ENCODE measurements around the gene PPP1R3G. TPM values are rescaled to one million over a fixed set of nuclear protein-coding genes. Genes with fewer than 3 reads are reported as not detected.

PPP1R3G gene
- total RNA-seq, 1 experiment from 2014 or later, result not detected

DNA sequence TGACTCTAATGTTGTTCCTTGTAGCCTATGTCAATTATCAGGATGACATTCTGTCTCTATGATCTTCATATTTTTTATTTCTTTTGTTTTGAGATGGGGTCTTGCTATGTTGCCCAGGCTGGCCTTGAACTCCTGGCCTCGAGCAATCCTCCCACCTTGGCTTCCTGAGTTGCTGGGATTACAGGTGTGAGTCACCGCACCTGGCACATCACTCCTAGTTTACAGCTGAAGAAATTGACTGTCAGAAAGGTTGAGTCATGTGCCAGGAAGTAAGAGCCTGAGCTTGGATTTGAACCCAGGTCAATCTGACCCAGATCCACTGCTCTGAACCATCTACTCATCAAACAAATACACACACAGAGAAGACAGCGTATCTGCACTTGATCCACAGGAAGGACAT is 14.4 kb downstream of the PPP1R3G start:
- no CpG with 5 or more reads among the region's 3 CpGs for WGBS (ENCODE audit: extremely low coverage, insufficient read length, low lambda C conversion rate)
- no peak overlapping the region for H2AK5ac ChIP-seq (ENCODE audit: insufficient read length, low read length)
- H4K5ac ChIP-seq (ENCODE audit: insufficient read length, low read depth, low read length), result no peak overlapping the region
- no peaks in the 10 kb centered on the region for H3K23me2 ChIP-seq (ENCODE audit: insufficient read length, low read depth, low read length, poor library complexity, severe bottlenecking)
- H3K4me2 ChIP-seq (ENCODE audit: insufficient read depth, insufficient read length, low read length), result no peak overlapping the region
- Mint-ChIP-seq H3K27me3 (ENCODE audit: low read depth) (peaks cover 8% of the 10 kb centered on the region), H3K27ac (no peak overlapping the region), H3K4me1 (no peaks in the 10 kb centered on the region), H3K9me3 (no peaks in the 10 kb centered on the region; a peak in 1 of 5 replicates), H3K36me3 (ENCODE audit: insufficient read depth in 1 of 3, low read depth in 3 of 3) (peaks cover 2 to 11% (median 2%) of the 10 kb centered on the region in 3 experiments; a peak in 4 of 7 replicates), H3K4me3 (no peak overlapping the region)
- no peak overlapping the region for H3K4ac ChIP-seq (ENCODE audit: low read depth, low read length)
- no peaks in the 10 kb centered on the region for H3K79me1 ChIP-seq (ENCODE audit: insufficient read depth, low read depth, low read length, poor library complexity, severe bottlenecking)
- H2BK12ac ChIP-seq (ENCODE audit: insufficient read length, low read depth, low read length), result no peak overlapping the region
- H4K8ac ChIP-seq (replicated peaks; ENCODE audit: insufficient read length, low read depth, low read length), result no peak overlapping the region
- H3K27ac ChIP-seq (ENCODE audit: insufficient read length, low read depth, low read length), result no peak overlapping the region
- no peak for DNase-seq
- H4K20me1 ChIP-seq (ENCODE audit: control insufficient read depth, insufficient read depth, insufficient read length), result no peaks in the 10 kb centered on the region
- no peak overlapping the region for H2BK20ac ChIP-seq (ENCODE audit: low read depth, low read length, poor library complexity, severe bottlenecking)
- H3K79me2 ChIP-seq (ENCODE audit: insufficient read depth, low read length), result no peaks in the 10 kb centered on the region; the same call in 1 of the 2 replicates
- no peaks in the 10 kb centered on the region for H3K4me1 ChIP-seq (ENCODE audit: insufficient read depth, low read length)
- H2BK120ac ChIP-seq (ENCODE audit: low read depth, low read length, poor library complexity, severe bottlenecking), result no peak overlapping the region
- H2BK5ac ChIP-seq (ENCODE audit: insufficient read length, low read length), result no peak overlapping the region
- H3K14ac ChIP-seq (ENCODE audit: insufficient read depth, low read length), result no peak overlapping the region
- TF ChIP-seq, protein P1, sequence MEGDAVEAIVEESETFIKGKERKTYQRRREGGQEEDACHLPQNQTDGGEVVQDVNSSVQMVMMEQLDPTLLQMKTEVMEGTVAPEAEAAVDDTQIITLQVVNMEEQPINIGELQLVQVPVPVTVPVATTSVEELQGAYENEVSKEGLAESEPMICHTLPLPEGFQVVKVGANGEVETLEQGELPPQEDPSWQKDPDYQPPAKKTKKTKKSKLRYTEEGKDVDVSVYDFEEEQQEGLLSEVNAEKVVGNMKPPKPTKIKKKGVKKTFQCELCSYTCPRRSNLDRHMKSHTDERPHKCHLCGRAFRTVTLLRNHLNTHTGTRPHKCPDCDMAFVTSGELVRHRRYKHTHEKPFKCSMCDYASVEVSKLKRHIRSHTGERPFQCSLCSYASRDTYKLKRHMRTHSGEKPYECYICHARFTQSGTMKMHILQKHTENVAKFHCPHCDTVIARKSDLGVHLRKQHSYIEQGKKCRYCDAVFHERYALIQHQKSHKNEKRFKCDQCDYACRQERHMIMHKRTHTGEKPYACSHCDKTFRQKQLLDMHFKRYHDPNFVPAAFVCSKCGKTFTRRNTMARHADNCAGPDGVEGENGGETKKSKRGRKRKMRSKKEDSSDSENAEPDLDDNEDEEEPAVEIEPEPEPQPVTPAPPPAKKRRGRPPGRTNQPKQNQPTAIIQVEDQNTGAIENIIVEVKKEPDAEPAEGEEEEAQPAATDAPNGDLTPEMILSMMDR (conservative IDR thresholded peaks at IDR 0.05), result no peak
- H3T11ph ChIP-seq (ENCODE audit: low read length), result no peak overlapping the region
- no peak overlapping the region for H3K9ac ChIP-seq (ENCODE audit: extremely low read depth, insufficient read length, low read length)
- H3K27me3 ChIP-seq (ENCODE audit: insufficient read depth, low read length), result no peaks in the 10 kb centered on the region
- no peak overlapping the region for H3K18ac ChIP-seq (ENCODE audit: insufficient read length, low read depth, low read length)
- H2BK15ac ChIP-seq (ENCODE audit: low read depth, low read length), result no peak overlapping the region
- no peaks in the 10 kb centered on the region for H3K9me3 ChIP-seq (ENCODE audit: control insufficient read depth, low read depth, low read length)
- H3K56ac ChIP-seq (ENCODE audit: insufficient read length, low read depth, low read length), result no peak overlapping the region
- H2AFZ ChIP-seq (ENCODE audit: low read length), result no peak overlapping the region
- no peak overlapping the region for H3K23ac ChIP-seq (ENCODE audit: insufficient read length, low read depth, low read length)
- H4K91ac ChIP-seq (ENCODE audit: insufficient read length, low read depth, low read length), result no peak overlapping the region
